Glutamatergic neuron (in vitro differentiated cells): ENCODE measurements around the gene OR6A2. TPM values are rescaled to one million over a fixed set of nuclear protein-coding genes. Genes with fewer than 3 reads are reported as not detected.

Experiments
- DNase-seq: peaks from one replicate; pipeline ENCODE4 v3.0.0; 2022
- H3K27ac Mint-ChIP-seq: one replicate; pipeline ENCODE4 v1.8.0; 2020; ENCODE audit warnings: mild to moderate bottlenecking, mixed read lengths, inconsistent platforms; ENCODE audit not compliant: unreplicated experiment
- H3K27me3 Mint-ChIP-seq: one replicate; pipeline ENCODE4 v1.8.0; 2020; ENCODE audit warnings: mild to moderate bottlenecking, moderate library complexity, mixed read lengths, inconsistent platforms; ENCODE audit not compliant: unreplicated experiment
- H3K36me3 Mint-ChIP-seq: one replicate; pipeline ENCODE4 v1.8.0; 2020; ENCODE audit warnings: mild to moderate bottlenecking, mixed read lengths, inconsistent platforms; ENCODE audit not compliant: unreplicated experiment
- H3K4me1 Mint-ChIP-seq: one replicate; pipeline ENCODE4 v1.8.0; 2020; ENCODE audit warnings: mild to moderate bottlenecking, low read depth, mixed read lengths, inconsistent platforms; ENCODE audit not compliant: unreplicated experiment
- H3K4me3 Mint-ChIP-seq: one replicate; pipeline ENCODE4 v1.8.0; 2020; ENCODE audit warnings: mild to moderate bottlenecking, mixed read lengths, inconsistent platforms; ENCODE audit not compliant: unreplicated experiment
- H3K9me3 Mint-ChIP-seq: one replicate; pipeline ENCODE4 v1.8.0; 2020; ENCODE audit warnings: mild to moderate bottlenecking, moderate library complexity, mixed read lengths, inconsistent platforms; ENCODE audit not compliant: unreplicated experiment
- total RNA-seq: library from RNA; stranded (reverse); fragmentation: NEBNext Ultra II Directional; extraction: Animal tissue kit (Norgen Biotek cat#: 25700); gene quantifications from one replicate; pipeline ENCODE4 v1.2.1, GENCODE V29; 2021; ENCODE audit not compliant: unreplicated experiment
- TF ChIP-seq, protein P1 (sequence below): fragments of 200-600 bp; sonication (generic); IDR thresholded peaks from one replicate; pipeline ENCODE4 v1.5.0; 2021; ENCODE audit not compliant: partially characterized antibody, unreplicated experiment

The OR6A2 gene
- total RNA-seq, 1 donor from 2014 or later = 0.56 TPM

DNA sequence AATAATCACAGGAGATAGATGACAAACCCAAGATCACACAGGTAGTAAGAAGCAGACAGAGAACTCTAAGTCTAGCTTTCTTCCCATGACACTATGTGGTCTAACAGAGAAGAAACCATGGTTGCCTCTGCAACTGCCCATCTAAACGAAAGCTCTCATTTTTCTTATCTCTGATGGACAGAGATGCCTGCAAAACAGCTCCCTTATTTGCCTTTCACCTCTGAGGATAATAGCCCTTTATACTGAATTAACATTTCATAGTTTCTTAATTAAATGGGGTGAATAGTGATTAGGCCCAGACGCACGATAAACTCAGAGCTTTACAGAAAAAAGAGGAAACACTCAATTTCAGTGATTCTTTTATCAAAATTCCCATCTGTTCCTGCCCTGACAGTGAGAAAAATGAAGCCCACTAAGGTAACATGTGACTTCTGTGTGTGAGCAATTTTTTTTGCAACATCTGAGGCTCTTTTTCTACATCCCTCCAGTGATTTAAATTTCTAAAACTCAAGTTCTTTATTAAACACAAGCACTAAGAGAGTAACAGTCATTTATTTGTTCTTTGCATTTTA lies 52.3 kb downstream of the OR6A2 start:
- Mint-ChIP-seq H3K27me3 (no peaks in the 10 kb centered on the region), H3K4me3 (no peak overlapping the region), H3K27ac (no peak overlapping the region), H3K4me1 (no peaks in the 10 kb centered on the region), H3K36me3 (no peaks in the 10 kb centered on the region), H3K9me3 (no peaks in the 10 kb centered on the region)
- TF ChIP-seq, protein P1, sequence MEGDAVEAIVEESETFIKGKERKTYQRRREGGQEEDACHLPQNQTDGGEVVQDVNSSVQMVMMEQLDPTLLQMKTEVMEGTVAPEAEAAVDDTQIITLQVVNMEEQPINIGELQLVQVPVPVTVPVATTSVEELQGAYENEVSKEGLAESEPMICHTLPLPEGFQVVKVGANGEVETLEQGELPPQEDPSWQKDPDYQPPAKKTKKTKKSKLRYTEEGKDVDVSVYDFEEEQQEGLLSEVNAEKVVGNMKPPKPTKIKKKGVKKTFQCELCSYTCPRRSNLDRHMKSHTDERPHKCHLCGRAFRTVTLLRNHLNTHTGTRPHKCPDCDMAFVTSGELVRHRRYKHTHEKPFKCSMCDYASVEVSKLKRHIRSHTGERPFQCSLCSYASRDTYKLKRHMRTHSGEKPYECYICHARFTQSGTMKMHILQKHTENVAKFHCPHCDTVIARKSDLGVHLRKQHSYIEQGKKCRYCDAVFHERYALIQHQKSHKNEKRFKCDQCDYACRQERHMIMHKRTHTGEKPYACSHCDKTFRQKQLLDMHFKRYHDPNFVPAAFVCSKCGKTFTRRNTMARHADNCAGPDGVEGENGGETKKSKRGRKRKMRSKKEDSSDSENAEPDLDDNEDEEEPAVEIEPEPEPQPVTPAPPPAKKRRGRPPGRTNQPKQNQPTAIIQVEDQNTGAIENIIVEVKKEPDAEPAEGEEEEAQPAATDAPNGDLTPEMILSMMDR = no peak
- DNase-seq = no peak

DNA sequence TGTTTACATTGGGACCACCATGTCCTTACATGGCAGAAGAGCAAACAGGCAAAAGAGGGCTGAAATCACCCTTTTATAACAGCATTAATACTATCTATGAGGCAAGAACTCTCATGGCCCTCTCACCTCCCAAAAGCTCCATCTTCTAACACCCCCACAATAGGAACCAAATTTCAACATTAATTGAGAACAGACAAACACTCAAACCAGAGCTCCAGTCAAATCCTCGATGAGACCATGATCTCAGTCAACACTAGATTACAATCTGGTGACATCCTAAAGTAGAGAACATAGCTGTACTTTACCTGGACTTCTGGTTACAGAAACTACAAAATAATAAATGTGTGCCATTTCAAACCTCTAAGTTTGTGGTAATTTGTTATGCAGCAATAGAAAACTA lies 52.9 kb downstream of the OR6A2 start:
- Mint-ChIP-seq H3K4me1 (no peaks in the 10 kb centered on the region), H3K27me3 (no peaks in the 10 kb centered on the region), H3K9me3 (no peaks in the 10 kb centered on the region), H3K36me3 (no peaks in the 10 kb centered on the region), H3K27ac (no peak overlapping the region), H3K4me3 (no peak overlapping the region)
- TF ChIP-seq, protein P1 = no peak
- no peak for DNase-seq

DNA sequence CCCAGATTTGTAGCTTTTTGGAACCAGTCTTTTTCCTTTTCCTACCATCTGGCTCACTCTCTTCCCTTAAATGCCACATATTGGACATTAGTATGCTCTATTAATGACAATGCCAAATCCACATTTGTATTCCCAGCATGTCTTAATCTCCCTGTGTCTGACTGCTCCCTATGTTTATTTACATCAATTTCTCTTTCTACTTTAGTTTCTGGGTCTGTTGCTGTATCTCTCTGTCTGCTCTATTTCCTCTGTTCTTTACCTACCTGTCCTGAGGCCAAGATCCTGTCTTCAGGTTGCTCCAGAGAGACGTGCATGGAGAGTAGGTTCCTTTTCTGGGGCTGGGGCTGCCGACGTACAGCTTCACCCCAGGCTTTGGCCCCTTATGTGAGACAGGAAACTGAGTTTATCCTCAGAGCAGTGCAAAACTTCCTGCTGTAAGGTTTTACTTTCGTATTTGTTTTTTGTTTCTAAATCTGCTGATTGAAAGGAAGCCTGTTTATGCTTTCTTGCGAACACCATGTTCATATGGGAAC lies 53.3 kb downstream of the OR6A2 start:
- Mint-ChIP-seq H3K27me3 (no peaks in the 10 kb centered on the region), H3K4me1 (no peaks in the 10 kb centered on the region), H3K9me3 (no peaks in the 10 kb centered on the region), H3K4me3 (no peak overlapping the region), H3K27ac (no peak overlapping the region), H3K36me3 (no peaks in the 10 kb centered on the region)
- TF ChIP-seq, protein P1 = no peak
- no peak for DNase-seq

DNA sequence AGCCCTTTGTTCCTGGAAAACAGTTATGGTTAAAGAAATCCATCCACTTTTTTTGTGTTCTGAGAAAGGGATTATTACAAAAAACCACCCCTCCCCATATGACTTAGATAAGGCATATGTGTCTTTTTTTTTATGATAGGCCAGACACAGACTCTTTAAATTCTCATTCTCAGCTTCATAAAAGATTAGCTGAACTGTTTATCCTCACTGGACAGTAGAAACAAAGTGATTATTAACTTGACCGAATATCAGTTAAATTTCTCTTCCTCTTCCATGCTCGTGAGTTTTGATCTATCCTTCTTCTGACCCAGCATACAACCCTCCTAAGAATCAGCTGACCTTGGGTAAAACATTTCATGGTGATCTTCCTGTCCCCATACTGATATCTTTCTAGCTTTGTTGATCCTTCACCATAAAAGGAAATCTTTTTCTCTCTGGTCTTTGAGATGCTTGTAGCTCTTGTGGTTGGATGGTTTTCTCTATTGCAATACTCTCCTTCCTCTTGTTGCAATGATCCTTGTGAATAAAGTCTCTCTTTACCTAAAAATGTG lies 53.9 kb downstream of the OR6A2 start:
- no peaks in the 10 kb centered on the region for H3K36me3 Mint-ChIP-seq
- TF ChIP-seq, protein P1 = no peak
- no peaks in the 10 kb centered on the region for H3K9me3 Mint-ChIP-seq
- no peaks in the 10 kb centered on the region for H3K27me3 Mint-ChIP-seq
- H3K27ac Mint-ChIP-seq = no peak overlapping the region
- H3K4me3 Mint-ChIP-seq = no peak overlapping the region
- DNase-seq = no peak
- H3K4me1 Mint-ChIP-seq = no peaks in the 10 kb centered on the region

DNA sequence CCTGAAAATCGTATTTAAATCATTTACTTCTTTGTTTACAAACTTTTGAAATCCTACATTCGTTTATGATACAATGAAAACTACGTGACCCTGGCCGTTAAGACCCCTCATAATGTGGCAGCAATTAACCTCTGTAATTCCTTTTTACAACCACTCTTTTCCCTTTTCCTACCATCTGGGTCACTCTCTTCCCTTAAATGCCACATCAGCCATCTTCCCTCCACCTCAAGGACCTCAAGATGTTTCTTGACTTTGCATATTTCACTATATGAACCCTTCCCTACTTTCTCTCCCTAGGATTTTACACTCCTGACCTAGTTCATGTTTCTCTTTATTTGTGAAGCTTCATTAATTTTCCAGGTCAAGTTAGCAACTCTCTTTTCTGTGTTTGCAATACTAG lies 54.5 kb downstream of the OR6A2 start:
- TF ChIP-seq, protein P1 = no peak
- Mint-ChIP-seq H3K27ac (no peak overlapping the region), H3K27me3 (no peaks in the 10 kb centered on the region), H3K4me3 (no peak overlapping the region), H3K4me1 (no peaks in the 10 kb centered on the region), H3K9me3 (no peaks in the 10 kb centered on the region), H3K36me3 (no peaks in the 10 kb centered on the region)
- no peak for DNase-seq
